Stimulated activated CD8-positive, alpha-beta memory T cell treated with anti-CD3 and anti-CD28 coated beads, Interleukin-4, amount 100 ng/mL, for 24 hours (primary cell): ENCODE results near the gene CEP70.
"Not testable (repeated sequence)": the region's sequence is repeated elsewhere in the genome, so short reads cannot be mapped to it uniquely, and the experiment has no call there.

ENCODE experiments used
- DNase-seq: peaks from one replicate; pipeline ENCODE4 v3.0.0-alpha.2; 2020; ENCODE audit warnings: low read depth

Gene CEP70

DNA sequence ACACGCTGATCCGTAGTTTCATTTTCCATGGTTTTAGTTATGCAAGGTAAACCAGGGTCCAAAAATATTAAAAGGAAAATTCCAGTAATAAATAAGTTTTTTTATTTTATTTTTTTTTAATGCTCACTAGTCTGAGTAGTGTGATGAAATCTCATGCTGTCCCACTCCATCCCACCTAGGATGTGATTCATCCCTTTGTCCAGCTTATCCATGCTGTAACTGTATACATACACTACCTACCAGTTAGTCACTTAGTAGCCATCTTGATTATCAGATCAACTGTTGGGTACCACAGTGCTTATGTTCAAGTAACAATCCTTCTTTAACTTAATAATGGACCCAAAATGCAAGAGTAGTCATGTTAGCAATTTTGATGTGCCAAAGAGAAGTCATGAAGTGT is 84.5 kb downstream of the CEP70 start:
- no peak for DNase-seq

DNA sequence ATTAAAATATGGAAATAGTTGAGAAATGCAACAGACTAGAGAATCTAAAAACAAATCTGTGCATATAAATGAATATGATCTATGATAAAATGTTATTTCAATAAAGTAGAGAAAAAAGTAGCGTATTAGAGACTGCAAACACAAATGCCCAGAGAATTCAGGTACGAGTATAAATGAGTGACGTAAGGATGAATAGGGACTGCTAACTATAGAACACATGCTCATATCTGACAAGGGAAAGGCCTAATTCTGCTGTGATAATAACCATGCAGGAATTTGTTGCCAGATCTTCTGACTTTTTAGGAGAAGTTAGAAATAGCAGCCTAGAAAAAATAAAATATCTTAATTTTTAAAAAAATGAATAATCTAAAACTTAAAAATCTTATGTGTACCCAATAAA is 86.5 kb downstream of the CEP70 start:
- no peak for DNase-seq

DNA sequence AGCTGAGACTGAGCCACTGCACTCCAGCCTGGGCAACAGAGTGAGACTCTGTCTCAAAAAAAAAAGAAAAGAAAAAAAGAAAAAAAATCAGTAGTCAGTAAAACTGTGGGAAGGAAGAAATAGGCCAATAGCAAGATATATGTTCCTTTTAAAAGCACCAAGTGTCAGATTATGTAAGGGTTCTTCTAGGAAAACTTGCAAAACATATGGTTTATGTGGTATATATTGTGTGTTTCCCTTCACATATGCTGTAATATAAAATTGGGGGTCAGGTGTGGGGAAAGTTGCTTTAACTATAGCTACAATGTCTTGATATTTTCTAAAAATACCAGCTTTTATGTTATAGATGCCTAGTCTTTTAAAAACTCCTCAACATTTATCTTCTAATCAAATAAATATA is 95.1 kb downstream of the CEP70 start:
- DNase-seq = no peak

DNA sequence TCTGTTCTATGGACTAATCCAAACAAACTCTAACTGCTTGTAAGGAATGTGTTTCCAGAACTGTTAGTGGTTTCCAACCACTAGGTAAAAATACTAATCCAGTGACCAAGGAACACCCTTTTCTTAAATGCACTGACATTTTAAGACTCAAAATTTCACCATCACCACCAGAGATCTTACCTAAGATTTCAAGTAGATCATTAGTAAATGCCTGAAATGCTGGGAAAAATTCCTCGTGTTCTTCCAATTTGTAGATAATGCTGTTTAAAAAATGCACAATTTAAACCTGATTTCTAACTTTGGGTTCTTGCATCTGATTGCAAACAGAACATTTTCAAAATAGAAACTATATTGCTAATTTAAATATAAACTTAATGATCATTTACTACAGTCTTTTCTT is 96.2 kb downstream of the CEP70 start:
- no peak for DNase-seq

DNA sequence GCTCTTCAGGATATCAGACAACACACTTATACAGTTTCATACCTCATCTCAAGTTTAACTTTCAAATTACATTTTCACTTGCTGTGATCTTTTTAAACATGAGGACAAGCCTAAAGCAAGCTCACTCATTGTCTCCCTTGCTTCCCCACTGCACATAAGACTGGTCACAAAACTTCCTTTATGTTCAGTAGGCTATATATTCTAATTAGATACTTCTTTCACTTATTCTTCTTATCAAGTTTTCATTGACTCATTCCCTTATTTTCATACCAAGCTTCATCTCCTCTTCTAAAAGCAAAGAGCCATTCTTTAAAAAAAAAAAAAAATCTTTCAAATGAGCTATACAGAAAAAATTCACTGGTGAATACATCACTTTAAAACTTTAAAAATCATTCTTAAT is 97.0 kb downstream of the CEP70 start:
- DNase-seq = no peak

DNA sequence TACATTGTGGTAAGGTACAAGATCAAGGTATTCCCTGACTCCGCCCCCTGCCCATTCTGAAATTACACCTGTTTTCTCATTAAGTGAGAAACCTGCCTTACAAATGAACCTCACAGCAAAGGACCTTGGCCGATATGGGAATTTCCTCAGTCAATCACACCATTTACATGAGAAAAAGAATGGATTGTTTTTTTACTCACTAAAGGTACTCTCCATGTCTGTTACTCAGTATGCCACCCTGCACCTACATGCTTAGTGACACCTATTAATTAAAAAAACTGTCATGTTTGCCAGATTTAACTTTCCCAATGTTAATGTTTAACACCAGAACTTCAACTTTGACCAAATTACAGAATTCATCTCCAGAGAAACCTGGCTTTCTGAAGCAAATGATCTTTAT is 97.6 kb downstream of the CEP70 start:
- no peak for DNase-seq

DNA sequence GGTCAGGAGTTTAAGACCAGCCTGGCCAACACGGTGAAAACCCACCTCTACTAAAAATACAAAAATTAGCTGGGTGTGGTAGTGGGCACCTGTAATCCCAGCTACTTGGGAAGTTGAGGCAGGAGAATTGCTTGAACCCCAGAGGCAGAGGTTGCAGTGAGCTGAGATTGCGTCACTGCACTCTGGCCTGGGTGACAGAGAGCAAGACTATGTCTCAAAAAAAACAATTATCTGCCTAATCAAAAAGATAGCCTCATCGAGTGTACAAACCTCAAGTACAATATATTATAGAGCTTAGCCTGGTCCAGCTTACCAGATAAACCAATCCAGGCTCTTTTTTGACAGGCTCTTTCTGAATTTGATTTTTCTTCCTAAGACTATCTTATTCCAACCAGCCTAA is 98.4 kb downstream of the CEP70 start:
- DNase-seq = not testable (repeated sequence)

DNA sequence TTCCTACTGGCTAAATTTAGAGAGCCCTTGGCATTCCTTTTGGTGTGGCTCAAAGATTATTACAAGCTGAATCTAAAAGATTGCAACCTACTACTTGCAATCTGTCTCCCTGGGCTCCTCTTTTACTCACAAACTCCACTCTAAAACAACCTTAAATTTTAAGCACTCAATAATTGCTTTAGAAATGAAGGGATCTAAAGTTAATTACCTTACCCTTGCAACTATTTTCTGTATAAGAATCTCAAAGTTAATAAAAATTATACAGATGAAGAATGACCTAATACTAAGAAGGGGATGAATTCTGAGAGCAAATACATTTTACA is 99.5 kb downstream of the CEP70 start:
- DNase-seq = no peak

DNA sequence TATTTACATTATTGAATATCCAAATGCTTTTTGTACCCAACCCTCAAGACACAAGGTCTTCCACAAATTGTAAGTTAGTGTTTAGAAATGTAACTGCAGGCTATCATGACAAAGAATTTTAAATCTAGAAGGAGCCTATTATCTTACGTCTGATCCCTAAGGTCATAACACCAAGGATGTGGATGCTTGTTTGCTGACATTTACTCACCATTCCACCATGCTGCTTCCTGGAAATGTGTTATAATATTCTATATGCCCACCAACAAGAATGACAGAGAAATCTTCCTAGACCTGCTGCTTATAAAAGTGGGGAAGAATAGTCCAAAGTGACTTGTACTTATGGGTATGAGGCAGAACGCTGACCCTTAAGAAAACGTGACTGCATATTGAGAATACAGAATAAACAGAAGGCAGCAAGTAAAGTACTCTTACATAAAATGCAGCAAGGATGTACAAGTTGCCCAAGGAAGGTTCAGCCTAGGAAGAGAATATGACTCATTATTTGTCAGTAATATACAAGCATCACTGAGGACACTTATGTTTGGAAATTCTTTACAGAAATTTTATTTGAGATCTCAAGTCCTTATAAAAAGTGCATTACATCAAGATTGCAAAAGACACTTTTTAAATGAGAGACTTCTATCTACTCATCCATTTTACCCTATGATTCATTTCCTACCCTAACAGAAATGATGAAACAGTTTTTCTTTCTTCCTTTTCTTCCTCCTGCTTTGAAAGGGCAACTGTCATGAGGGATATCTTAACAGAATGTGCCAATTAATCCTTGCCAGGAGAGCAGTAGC is 100.1 kb downstream of the CEP70 start:
- no peak for DNase-seq

DNA sequence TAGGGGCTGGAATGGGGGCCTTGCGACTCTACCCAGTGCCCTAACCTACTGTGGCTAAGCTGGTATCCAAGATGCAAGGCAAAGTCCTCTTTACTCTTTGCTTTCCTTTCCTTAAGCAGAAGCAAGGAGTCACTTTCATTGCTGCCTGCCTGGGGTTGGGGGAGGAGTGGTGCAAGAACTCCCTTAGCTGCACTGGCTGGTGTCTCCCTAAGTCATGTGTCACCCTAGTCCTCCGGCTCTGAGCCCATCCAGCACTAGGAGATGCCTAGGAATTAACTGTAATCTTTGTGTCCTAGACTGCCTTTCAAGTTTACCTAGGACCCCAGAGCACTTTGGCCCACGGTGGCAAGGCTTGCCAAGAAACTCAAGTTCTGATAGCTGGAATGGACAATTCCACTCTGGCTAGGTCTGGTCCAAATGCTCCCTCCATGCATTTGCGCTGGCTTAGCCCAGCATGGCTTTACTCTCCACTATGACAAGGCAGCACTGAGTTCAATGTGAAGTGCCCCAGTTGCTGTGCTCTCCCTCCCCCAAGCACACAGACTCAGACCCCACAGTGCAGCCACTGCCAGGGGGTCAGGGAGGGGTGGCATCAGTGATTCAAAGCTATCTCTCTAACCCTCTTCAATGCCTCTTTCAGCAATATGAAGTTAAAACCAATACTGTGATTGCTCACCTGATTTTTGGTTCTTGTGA is 100.9 kb downstream of the CEP70 start:
- no peak for DNase-seq

DNA sequence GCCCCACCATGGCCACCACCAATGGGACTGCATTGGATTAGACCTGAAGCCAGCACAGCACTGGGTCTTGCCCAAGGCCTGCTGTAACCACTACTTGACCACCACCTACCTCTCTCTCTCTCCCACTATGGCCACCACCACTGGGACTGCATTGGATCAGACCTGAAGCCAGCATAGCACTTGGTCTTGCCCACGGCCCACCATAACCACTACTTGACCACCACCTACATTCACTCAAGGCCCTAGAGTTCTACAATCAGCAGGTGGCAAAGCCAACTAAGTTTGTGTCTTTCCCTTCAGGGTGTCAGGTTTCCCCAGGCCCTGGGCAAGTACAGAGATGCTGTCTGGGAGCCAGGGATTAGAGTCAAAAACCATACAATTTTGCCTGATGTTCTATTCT is 102.1 kb downstream of the CEP70 start:
- DNase-seq = no peak

DNA sequence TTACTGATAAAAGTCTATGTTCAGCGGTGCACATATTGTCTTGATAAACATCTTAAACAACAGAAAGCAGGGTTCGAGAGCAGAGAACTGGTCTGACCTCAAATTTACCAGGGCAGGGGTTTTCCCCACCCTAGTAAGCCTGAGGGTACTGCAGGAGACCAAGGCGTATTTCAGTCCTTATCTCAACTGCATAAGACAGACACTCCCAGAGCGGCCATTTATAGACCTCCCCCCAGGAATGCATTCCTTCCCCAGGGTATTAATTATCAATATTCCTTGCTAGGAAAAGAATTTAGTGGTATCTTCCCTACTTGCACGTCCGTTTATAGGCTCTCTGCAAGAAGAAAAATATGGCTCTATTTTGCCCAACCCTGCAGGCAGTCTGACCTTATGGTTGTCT is 107.5 kb downstream of the CEP70 start:
- not testable (repeated sequence) for DNase-seq

DNA sequence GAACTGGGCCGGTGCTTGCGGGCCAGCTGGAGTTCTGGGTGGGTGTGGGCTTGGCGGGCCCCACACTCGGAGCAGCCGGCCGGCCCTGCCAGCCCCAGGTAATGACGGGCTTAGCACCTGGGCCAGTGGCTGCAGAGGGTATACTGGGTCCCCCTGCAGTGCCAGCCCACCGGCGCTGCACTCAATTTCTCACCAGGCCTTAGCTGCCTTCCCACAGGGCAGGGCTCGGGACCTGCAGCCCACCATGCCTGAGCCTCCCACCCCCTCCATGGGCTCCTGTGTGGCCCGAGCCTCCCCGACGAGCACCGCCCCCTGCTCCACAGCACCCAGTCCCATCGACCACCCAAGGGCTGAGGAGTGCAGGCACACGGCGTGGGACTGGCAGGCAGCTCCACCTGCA is 109.4 kb downstream of the CEP70 start:
- not testable (repeated sequence) for DNase-seq

DNA sequence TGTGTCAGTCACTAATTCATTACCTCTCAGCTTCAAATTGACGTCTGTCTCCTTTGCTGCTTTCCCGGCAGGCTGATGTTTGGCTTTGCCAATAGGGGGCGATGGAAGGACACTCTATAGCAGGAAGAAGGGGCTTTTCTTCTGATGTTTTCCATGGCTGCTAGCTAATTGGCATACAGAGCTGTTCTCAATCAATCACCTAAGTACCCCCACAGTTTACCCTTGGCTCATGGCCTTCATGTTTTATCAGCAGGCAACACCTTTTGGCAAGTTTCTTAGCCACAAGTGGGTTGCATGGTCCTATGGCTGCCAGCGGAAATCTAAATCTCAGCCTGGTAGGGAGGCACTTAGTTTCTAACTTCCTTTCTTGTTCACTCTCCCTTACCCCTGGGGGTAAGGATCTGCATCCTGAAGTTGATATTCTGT is 114.6 kb downstream of the CEP70 start:
- peak; percentile 11 for DNase-seq

DNA sequence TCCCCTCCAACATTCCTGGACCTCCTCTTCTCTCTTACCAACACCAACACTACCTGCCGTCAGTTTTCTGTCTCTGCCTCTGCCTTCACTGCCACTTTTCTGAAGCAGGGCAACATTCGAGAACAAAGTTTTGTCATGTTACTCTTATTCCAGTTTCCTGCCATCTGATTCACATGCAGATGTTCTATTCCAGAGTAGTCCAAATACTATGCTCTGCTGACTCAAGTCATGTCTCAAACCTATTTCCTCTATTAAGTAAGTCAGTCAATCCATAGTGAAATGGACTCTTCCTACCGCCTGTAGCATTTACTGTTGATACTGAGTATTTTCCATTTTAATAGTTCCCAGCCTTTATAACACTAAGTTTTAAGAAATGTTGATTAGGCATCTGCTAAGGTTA is 116.3 kb downstream of the CEP70 start:
- no peak for DNase-seq

DNA sequence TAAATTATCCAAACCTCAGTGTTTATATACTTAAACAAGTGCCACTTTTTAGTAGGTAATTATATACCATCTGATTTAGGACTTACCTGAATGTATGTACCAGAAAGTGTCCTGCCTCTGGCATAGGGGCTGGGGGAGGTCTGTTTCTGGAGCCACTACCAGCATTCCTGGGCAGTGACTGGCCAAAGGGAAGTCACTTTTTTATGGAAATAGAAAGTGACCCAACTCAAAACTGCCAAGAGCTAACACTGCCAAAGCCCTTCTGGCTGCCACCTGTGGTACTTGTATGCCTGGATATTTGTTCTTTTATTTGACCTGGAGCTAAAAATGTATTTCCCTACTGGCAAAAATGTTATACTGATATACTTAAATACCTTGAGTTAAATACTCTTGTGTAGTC is 116.9 kb downstream of the CEP70 start:
- DNase-seq = no peak

DNA sequence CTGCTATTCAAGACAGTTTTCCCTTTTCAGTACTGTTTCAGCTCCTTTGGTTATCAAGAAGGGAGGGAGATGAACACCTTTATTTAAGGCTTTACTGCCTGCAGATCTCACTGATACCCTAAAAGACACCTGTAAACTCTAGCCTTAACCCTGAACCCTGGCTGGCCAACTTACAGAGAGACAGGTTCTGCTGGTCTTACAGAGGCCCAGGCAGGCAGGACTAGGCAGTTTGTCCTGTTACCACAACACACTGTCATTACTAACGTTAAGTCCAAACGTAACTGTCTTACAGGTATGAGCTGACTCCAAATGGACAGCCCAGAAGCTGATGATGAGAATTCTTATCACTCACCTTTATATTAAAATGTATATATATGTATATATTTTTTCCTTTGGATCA is 117.5 kb downstream of the CEP70 start:
- no peak for DNase-seq

DNA sequence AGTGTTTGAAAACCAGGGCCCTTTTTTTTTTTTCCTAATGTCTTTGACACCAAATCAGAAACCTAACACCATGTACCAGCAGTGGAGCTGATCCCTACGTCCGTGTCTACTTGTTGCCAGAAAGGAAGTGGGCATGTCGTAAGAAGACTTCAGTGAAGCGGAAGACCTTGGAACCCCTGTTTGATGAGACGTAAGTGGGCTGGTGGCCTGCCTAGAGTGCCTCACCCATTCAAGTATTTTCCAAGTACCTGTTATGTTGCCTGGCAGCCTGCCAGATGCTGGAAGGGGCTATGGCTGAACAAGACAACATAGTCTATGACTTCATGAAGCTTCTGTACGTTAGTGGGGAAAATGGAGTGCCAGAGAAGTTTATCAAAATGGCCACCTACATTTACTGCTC is 119.9 kb downstream of the CEP70 start:
- no peak for DNase-seq

DNA sequence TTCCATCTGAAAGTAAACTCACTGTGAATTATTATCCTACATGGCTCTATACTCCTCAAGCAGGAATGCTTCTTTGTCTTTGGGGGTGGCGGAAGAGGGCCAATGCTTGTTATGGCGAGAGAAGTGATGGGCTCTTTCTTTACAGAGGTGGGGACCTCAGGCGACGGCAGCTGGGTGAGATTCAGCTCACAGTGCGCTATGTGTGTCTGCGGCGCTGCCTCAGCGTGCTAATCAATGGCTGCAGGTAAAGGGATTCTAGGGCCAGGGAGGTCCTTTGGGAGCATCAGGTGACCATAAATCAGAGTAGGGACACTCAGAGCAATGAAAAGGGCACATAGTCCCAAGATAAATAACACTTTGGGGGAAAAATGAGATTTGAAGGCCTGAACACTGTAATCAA is 120.7 kb downstream of the CEP70 start:
- no peak for DNase-seq

DNA sequence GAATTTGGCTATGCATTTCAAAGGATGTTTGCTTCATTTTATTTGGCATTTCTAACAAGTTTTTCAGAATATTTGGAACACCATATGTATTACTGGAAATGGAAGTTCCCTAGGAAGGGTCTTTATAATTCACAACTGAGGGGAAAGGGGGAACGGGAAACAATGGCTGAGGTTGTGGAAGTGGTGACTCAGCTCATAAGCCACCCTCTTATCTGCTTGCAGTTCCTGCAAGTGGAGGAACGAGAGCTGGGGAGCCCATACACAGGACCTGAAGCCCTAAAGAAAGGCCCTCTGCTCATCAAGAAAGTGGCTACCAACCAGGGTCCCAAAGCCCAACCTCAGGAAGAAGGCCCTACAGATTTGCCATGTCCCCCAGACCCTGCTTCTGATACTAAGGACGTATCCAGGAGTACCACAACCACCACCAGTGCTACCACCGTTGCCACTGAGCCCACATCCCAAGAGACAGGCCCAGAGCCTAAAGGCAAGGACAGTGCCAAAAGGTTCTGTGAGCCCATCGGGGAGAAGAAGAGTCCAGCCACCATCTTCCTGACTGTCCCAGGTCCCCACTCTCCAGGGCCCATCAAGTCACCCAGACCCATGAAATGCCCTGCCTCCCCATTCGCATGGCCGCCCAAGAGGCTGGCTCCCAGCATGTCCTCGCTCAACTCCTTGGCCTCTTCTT is 121.8 kb downstream of the CEP70 start:
- DNase-seq = no peak

DNA sequence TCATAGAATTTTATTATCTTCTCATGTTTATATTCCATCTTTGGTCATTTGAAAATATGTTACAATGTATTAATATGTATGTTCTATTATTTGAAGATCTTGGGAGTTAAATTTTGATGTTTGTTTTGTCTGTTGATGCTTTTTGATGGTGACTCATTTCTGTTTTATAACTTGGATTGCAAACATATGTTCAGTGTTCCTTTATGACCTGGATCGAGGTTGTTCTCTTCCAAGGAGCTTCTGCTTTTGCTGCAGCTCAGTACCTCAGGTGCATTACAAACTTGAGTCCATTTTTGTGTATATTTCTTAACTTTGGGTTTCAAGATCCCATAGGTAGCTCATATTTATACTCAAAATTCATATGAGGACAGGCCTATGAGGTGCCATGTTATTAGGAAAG is 122.6 kb downstream of the CEP70 start:
- no peak for DNase-seq

DNA sequence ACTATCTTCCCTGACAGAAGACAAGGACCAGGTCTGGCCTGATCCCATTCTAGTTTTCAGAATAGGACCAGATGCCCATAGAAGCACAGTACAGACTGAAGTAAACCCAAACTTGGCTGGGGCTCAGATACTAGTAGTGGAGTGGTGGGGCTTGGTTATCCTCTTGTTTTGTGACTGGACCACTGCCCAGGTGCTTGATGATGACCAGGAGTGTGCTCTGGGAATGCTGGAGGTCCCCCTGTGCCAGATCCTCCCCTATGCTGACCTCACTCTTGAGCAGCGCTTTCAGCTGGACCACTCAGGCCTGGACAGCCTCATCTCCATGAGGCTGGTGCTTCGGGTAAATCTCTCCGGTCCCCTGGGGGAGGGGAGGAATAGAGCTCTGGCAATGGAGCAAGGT is 123.4 kb downstream of the CEP70 start:
- no peak for DNase-seq

DNA sequence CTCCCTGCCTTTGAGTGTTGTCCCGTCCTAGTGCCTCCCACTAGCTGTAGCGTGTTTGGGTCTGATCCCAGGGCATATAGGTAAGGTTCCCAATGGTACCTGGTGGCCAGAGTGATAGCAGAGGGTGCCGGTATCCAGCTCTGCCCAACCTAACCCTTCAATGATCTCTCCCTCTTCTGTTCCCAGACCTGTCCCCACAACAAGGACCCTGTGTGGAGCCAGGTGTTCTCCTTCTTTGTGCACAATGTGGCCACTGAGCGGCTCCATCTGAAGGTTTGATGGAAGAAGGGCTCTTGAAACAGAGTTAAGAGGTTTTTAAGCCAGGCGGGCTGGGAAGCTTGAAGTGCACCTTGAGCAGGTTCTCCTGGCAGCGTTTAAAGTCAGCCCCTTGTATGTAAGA is 124.2 kb downstream of the CEP70 start:
- no peak for DNase-seq
